Activated T-cell treated with anti-CD3 and anti-CD28 coated beads for 24 hours (primary cell): ENCODE measurements around the gene CCDC97.
"Not testable (repeated sequence)": the region's sequence is repeated elsewhere in the genome, so short reads cannot be mapped to it uniquely, and the experiment has no call there.

ENCODE experiments used
- DNase-seq: peaks from one replicate; pipeline ENCODE4 v3.0.0-alpha.2; 2020; ENCODE audit warnings: low read depth

CCDC97 gene

GRCh38 chr19:41364524-41365391, 54.8 kb downstream of the CCDC97 start:
- no peak for DNase-seq

GRCh38 chr19:41366089-41366488, 56.1 kb downstream of the CCDC97 start:
- DNase-seq = no peak

GRCh38 chr19:41367848-41368301, 57.9 kb downstream of the CCDC97 start:
- DNase-seq = no peak

- DNase-seq = no peak
These were observed 59.8 kb downstream of the CCDC97 start for GRCh38 chr19:41369769-41370168.

- DNase-seq = not testable (repeated sequence)
These were observed 61.1 kb downstream of the CCDC97 start for GRCh38 chr19:41371119-41371518.

GRCh38 chr19:41371541-41371940, 61.6 kb downstream of the CCDC97 start:
- no peak for DNase-seq

- DNase-seq = no peak
These were observed 62.5 kb downstream of the CCDC97 start for GRCh38 chr19:41372501-41372900.

- no peak for DNase-seq
These were observed 64.0 kb downstream of the CCDC97 start for GRCh38 chr19:41373993-41374392.
